ENCODE results near the gene RNU2-1. TPM values are rescaled to one million over a fixed set of nuclear protein-coding genes. Genes with fewer than 3 reads are reported as not detected.
A peak's percentile ranks its signal among the peaks of the same experiment; 100 is the strongest.
"Not testable (repeated sequence)": the region's sequence is repeated elsewhere in the genome, so short reads cannot be mapped to it uniquely, and the experiment has no call there.

RNU2-1 gene
- total RNA-seq, 4 donors from 2014 or later, result not detected

DNA sequence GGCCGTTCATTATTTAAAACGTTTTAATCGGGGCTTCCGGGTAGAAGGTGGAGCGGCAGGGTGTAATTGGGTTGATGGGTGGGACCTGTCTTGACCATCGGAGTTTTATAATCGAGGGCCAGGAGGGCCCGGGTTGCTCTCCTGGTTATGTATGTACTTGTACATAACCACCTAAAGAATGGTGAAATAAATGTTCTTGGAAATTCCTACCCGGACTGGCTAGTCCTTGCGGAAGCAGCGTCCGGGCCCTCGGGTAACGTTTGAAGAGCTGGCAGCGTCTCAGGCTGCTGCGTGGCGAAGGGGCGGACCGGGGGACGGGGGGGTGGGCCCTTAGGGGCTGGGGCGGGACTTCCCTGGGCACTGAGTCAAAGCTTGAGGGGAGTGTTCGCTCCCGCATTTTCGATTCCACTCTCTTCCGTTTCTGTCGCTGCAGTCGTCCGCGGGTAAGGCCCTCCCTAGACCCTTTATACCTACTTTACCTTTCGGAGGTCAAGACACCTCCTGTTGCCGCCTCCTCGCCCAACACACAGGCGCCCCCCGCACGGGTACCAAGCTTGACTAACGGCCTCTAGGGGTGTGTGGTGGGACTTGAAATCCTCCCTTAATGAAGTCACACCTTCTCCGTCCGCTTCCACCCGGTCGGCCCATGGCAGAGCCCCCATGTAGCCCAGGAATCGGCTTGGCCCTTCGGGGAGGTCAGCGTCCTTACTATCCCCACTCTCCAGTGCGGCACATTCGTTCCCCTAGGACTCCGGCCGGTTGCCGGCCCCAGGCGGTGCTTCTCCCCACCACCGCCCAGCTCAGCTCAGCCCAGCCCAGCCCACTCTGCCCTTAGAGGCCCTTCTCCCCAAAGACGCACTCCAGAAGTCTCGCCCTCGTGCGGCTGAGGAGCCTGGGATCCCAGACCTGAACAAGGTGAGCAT is 22.0 kb downstream of the RNU2-1 start, which contains the start of gene TMEM106A:
TSS of gene TMEM106A (plus strand) at position 396 of the 923 bp plus-strand sequence. CDS start 1,167 bp downstream, outside the sequence.
- Histone ChIP-seq H3K36me3 (peaks cover 0 to 62% (median 0%) of the 10 kb centered on the region in 3 donors), H3K9me3 (no peaks in the 10 kb centered on the region), H3K4me1 (peaks cover 0 to 27% (median 11%) of the 10 kb centered on the region in 4 donors), H3K27ac (peak within 1 kb of the TSS; percentile 29 to 84 (median 81)), H3K27me3 (no peaks in the 10 kb centered on the region), H3K4me3 (peak within 1 kb of the TSS; percentile 36 to 74 (median 62))
- 0 to 1% methylated on average over 48 to 54 of the region's 54 CpGs for WGBS, 2 donors
- TF ChIP-seq EP300 (IDR thresholded peaks at IDR 0.05), result peak in 1 of 2 donors; percentile 71
- TF ChIP-seq POLR2A (IDR thresholded peaks at IDR 0.05), result peak in 1 of 2 donors; percentile 30
- TF ChIP-seq, protein P1, sequence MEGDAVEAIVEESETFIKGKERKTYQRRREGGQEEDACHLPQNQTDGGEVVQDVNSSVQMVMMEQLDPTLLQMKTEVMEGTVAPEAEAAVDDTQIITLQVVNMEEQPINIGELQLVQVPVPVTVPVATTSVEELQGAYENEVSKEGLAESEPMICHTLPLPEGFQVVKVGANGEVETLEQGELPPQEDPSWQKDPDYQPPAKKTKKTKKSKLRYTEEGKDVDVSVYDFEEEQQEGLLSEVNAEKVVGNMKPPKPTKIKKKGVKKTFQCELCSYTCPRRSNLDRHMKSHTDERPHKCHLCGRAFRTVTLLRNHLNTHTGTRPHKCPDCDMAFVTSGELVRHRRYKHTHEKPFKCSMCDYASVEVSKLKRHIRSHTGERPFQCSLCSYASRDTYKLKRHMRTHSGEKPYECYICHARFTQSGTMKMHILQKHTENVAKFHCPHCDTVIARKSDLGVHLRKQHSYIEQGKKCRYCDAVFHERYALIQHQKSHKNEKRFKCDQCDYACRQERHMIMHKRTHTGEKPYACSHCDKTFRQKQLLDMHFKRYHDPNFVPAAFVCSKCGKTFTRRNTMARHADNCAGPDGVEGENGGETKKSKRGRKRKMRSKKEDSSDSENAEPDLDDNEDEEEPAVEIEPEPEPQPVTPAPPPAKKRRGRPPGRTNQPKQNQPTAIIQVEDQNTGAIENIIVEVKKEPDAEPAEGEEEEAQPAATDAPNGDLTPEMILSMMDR (IDR thresholded peaks at IDR 0.05), result peak; percentile 11 to 56 (median 28)
- DNase-seq (ENCODE audit: low spot score in 2 of 2), result peak; percentile 51 to 68

DNA sequence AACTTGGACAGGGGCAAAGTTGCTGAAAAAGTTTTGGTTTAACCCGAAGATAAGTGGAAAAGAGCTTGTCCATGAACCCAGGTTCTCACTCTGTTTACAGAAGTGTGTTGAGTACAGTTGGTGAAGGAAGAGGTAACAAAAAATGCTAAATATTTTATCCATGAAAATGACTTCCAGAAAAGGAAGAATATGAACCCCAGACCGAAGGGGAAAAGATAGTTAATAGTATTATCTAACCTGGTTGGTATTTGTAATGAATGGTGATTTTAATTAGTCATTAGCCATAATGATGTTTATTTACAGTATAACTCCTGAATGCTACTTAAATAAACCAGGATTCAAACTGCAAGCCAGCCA is 22.7 kb downstream of the RNU2-1 start:
- DNase-seq (ENCODE audit: low spot score in 2 of 2), result no peak
- H3K36me3 ChIP-seq, result peaks cover 0 to 62% (median 0%) of the 10 kb centered on the region in 3 donors
- H3K27me3 ChIP-seq, result no peaks in the 10 kb centered on the region
- peak overlapping the region; percentile 36 to 74 (median 62) for H3K4me3 ChIP-seq
- peak overlapping the region; percentile 29 to 84 (median 81) for H3K27ac ChIP-seq
- 23 to 34% methylated on average over 2 of the region's 2 CpGs for WGBS, 2 donors
- H3K9me3 ChIP-seq, result no peaks in the 10 kb centered on the region
- TF ChIP-seq POLR2A (IDR thresholded peaks at IDR 0.05) (no peak), EP300 (IDR thresholded peaks at IDR 0.05) (no peak)
- TF ChIP-seq, protein P1 (IDR thresholded peaks at IDR 0.05), result no peak
- peaks cover 0 to 27% (median 11%) of the 10 kb centered on the region in 4 donors for H3K4me1 ChIP-seq

DNA sequence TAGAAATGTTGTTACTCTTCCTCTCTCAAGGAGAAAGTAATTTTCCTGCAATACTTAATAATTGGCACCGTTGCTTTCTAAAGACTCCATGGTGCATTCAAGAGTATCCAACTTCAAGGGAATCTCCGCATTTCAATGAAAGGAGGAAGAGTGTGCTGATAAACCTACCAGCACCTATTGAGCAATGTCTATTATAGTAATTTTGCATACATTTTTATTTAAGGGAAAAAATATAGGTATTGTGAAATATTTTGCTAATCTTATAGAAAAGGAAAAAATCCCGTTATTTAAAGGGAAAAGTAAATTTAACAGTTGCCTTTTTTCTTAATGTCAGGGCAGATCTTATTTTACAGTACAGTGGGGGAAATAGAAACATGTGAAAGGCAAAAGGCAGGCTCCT is 23.2 kb downstream of the RNU2-1 start:
- Histone ChIP-seq H3K27me3 (no peaks in the 10 kb centered on the region), H3K4me1 (peaks cover 0 to 27% (median 11%) of the 10 kb centered on the region in 4 donors), H3K4me3 (no peak overlapping the region), H3K36me3 (peaks cover 0 to 63% (median under 1%) of the 10 kb centered on the region in 3 donors), H3K27ac (peak overlapping the region in 2 of 4 donors; percentile 79 to 84), H3K9me3 (no peaks in the 10 kb centered on the region)
- TF ChIP-seq POLR2A (IDR thresholded peaks at IDR 0.05) (no peak), EP300 (IDR thresholded peaks at IDR 0.05) (no peak)
- TF ChIP-seq, protein P1 (IDR thresholded peaks at IDR 0.05), result no peak
- WGBS, 2 donors, result 66 to 81% methylated on average over 3 of the region's 3 CpGs
- no peak for DNase-seq (ENCODE audit: low spot score in 2 of 2)

DNA sequence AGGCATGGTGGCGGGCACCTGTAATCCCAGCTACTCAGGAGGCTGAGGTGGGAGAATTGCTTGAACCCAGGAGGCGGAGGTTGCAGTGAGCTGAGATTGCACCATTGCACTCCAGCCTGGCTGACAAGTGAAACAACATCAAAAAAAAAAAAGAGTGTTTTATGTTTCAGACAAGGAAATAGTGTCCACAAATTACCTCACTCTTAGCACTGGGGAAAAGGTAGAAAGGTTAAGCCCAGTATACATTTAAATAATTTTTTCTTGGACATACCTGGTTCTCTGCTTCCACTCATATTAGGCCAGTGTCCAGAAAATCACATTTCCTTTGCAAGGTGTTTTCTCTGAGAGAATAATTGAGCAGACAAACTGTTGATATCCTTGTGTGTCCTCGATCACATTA is 30.8 kb downstream of the RNU2-1 start:
- not testable (repeated sequence) for DNase-seq (ENCODE audit: low spot score in 2 of 2); H3K9me3 ChIP-seq; H3K27ac ChIP-seq; H3K4me3 ChIP-seq; H3K4me1 ChIP-seq; H3K27me3 ChIP-seq
- WGBS, 2 donors, result 95 to 99% methylated on average over 3 of the region's 3 CpGs
- H3K36me3 ChIP-seq, result peaks cover 7 to 100% (median 43%) of the 10 kb centered on the region in 3 donors

DNA sequence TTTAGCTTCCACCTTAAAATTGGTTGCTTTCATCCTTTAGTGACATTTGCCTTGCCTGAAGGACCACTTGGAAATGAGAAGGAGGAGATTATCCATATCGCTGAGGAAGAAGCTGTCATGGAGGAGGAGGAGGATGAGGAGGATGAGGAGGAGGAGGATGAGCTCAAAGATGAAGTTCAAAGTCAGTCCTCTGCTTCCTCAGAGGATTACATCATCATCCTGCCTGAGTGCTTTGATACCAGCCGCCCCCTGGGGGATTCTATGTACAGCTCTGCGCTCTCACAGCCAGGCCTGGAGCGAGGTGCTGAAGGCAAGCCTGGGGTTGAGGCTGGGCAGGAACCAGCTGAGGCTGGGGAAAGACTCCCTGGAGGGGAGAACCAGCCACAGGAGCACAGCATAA is 33.6 kb downstream of the RNU2-1 start:
- H3K4me1 ChIP-seq, result no peaks in the 10 kb centered on the region
- WGBS, 2 donors, result 87 to 88% methylated on average over 4 of the region's 4 CpGs
- H3K4me3 ChIP-seq, result no peak overlapping the region
- H3K27me3 ChIP-seq, result no peaks in the 10 kb centered on the region
- H3K9me3 ChIP-seq, result no peaks in the 10 kb centered on the region
- DNase-seq (ENCODE audit: low spot score in 2 of 2), result no peak
- H3K27ac ChIP-seq, result no peak overlapping the region
- TF ChIP-seq EP300 (IDR thresholded peaks at IDR 0.05), result no peak
- TF ChIP-seq, protein P1 (IDR thresholded peaks at IDR 0.05), result no peak
- TF ChIP-seq POLR2A (IDR thresholded peaks at IDR 0.05), result no peak
- H3K36me3 ChIP-seq, result peaks cover 16 to 100% (median 62%) of the 10 kb centered on the region in 3 donors

Data from tibial nerve (tissue), 4 donors.